PC-9 (cell line): ENCODE results near the gene MTHFD1. TPM values are rescaled to one million over a fixed set of nuclear protein-coding genes. Genes with fewer than 3 reads are reported as not detected.

Source experiments
- BruUV-seq: library from RNA; stranded (reverse); fragments of 400-500 nt; replicated peaks from 2 replicates; lab custom pipeline; 2021; lab: Mats Ljungman, UMichigan
- CTCF ChIA-PET: fragments of 300-600 bp; sonication (Branson Sonifier 250); formaldehyde crosslinking; loops from one replicate; lab custom pipeline; 2022; ENCODE audit warnings: antibody characterized with exemption; lab: Charles Lee
- POLR2A ChIA-PET: fragments of 300-600 bp; sonication (Branson Sonifier 250); formaldehyde crosslinking; loops from one replicate; lab custom pipeline; 2022; ENCODE audit warnings: antibody characterized with exemption; ENCODE audit not compliant: unreplicated experiment; lab: Charles Lee
- DNase-seq, 2 experiments: peaks; one replicate each; pipeline versions ENCODE4 v3.0.0 to v3.0.0-alpha.2; 2015 to 2022; ENCODE audit warnings: mixed read lengths in 1 of 2
- H2AFZ ChIP-seq: fragments of 200-600 bp; sonication (generic); 2 replicates; pipeline ENCODE4 v1.8.1; 2017; ENCODE audit warnings: antibody characterized with exemption
- H3F3A ChIP-seq: fragments of 200-600 bp; sonication (generic); 2 replicates; pipeline ENCODE4 v1.8.1; 2017; ENCODE audit warnings: antibody characterized with exemption, mild to moderate bottlenecking, low read depth; ENCODE audit not compliant: insufficient read depth
- H3K27ac ChIP-seq: fragments of 200-600 bp; sonication (generic); 2 replicates; pipeline ENCODE4 v1.6.1; 2016; ENCODE audit warnings: mixed run types
- H3K27me3 ChIP-seq: fragments of 200-600 bp; sonication (generic); 2 replicates; pipeline ENCODE4 v1.6.1; 2016; ENCODE audit warnings: low read depth, mixed run types; ENCODE audit not compliant: insufficient read depth
- H3K36me3 ChIP-seq: fragments of 200-600 bp; sonication (generic); 2 replicates; pipeline ENCODE4 v1.6.1; 2016; ENCODE audit warnings: low read depth, mixed run types
- H3K4me1 ChIP-seq: fragments of 200-600 bp; sonication (generic); replicated peaks from 2 replicates; pipeline ENCODE4 v1.6.1; 2016; ENCODE audit warnings: mixed run types; ENCODE audit not compliant: insufficient read depth
- H3K4me2 ChIP-seq: fragments of 200-600 bp; sonication (generic); 2 replicates; pipeline ENCODE4 v1.6.1; 2017; ENCODE audit warnings: mixed run types
- H3K4me3 ChIP-seq: fragments of 200-600 bp; sonication (generic); 2 replicates; pipeline ENCODE4 v1.6.1; 2016; ENCODE audit warnings: mixed run types
- H3K79me2 ChIP-seq: fragments of 200-600 bp; sonication (generic); 2 replicates; pipeline ENCODE4 v1.6.1; 2017; ENCODE audit warnings: low read depth, mixed run types
- H3K9me2 ChIP-seq: fragments of 200-600 bp; sonication (generic); 2 replicates; pipeline ENCODE4 v1.8.1; 2017; ENCODE audit warnings: mild to moderate bottlenecking; ENCODE audit not compliant: insufficient read depth
- H3K9me3 ChIP-seq: fragments of 200-600 bp; sonication (generic); 2 replicates; pipeline ENCODE4 v1.8.1; 2016; ENCODE audit warnings: low read depth; ENCODE audit not compliant: insufficient read depth
- H4K20me1 ChIP-seq: fragments of 200-600 bp; sonication (generic); 2 replicates; pipeline ENCODE4 v1.8.1; 2017; ENCODE audit not compliant: insufficient read depth
- CTCF ChIP-seq: fragments of 200-600 bp; sonication (generic); conservative IDR thresholded peaks from 2 replicates; pipeline ENCODE4 v1.6.1; 2017; ENCODE audit warnings: mixed run types, antibody characterized with exemption, mild to moderate bottlenecking, moderate library complexity
- EZH2 ChIP-seq: fragments of 200-600 bp; sonication (generic); IDR thresholded peaks from 2 replicates; pipeline ENCODE4 v1.8.0; 2017; ENCODE audit warnings: antibody characterized with exemption, low read depth
- intact Hi-C: fragments of 100-400 bp; cut with micrococcal nuclease; formaldehyde crosslinking; loops from one replicate; pipeline ENCODE4 v1.10.0; 2022; ENCODE audit not compliant: unreplicated experiment
- total RNA-seq: library from RNA; stranded (reverse); gene quantifications from 2 replicates; pipeline ENCODE4 v1.2.3, GENCODE V29; 2021

The MTHFD1 gene
- total RNA-seq, 1 experiment from 2014 or later = 161 TPM

GRCh38 chr14:64394423-64394822 lies 6.3 kb downstream of the MTHFD1 start:
- H3K36me3 ChIP-seq = peaks cover 7% of the 10 kb centered on the region; the same call in 1 of the 2 replicates
- no peak overlapping the region for H3K4me2 ChIP-seq
- peak overlapping the region; percentile 26; the same call in 1 of the 2 replicates for H3K27ac ChIP-seq
- no peak for TF ChIP-seq EZH2
- TF ChIP-seq CTCF = no peak
- BruUV-seq = no TSS peak
- ChIA-PET CTCF (no interaction called here), POLR2A (no interaction called here)
- no peak for DNase-seq
- H3K9me3 ChIP-seq = no peaks in the 10 kb centered on the region
- peaks cover 7% of the 10 kb centered on the region for H3K4me1 ChIP-seq
- H2AFZ ChIP-seq = no peak overlapping the region
- intact Hi-C loops = no loop called here
- H3K9me2 ChIP-seq = no peaks in the 10 kb centered on the region
- H3K27me3 ChIP-seq = no peaks in the 10 kb centered on the region
- H3K4me3 ChIP-seq = no peak overlapping the region
- peaks cover 74% of the 10 kb centered on the region for H3K79me2 ChIP-seq
- H3F3A ChIP-seq = 0 out of 2 replicates have a peak, but pooled peaks cover 7% of the 10 kb centered on the region
- 0 out of 2 replicates have a peak, but pooled peaks cover 4% of the 10 kb centered on the region for H4K20me1 ChIP-seq

- Histone ChIP-seq H3K27ac (peak overlapping the region; percentile 26; the same call in 1 of the 2 replicates), H3F3A (0 out of 2 replicates have a peak, but pooled peaks cover 7% of the 10 kb centered on the region), H3K4me2 (no peak overlapping the region), H3K4me3 (no peak overlapping the region), H3K9me2 (no peaks in the 10 kb centered on the region), H4K20me1 (no peaks in the 10 kb centered on the region; the same call in 1 of the 2 replicates), H3K79me2 (peaks cover 73% of the 10 kb centered on the region), H2AFZ (no peak overlapping the region), H3K4me1 (peaks cover under 1% of the 10 kb centered on the region; the same call in 1 of the 2 replicates), H3K27me3 (no peaks in the 10 kb centered on the region), H3K9me3 (no peaks in the 10 kb centered on the region), H3K36me3 (peaks cover 10% of the 10 kb centered on the region; the same call in 1 of the 2 replicates)
- DNase-seq = no peak
- no TSS peak for BruUV-seq
- intact Hi-C loops = no loop called here
- POLR2A ChIA-PET = no interaction called here
- TF ChIP-seq EZH2 = no peak
- TF ChIP-seq CTCF = no peak
- CTCF ChIA-PET = no interaction called here
Observed at GRCh38 chr14:64394977-64395633, 7.0 kb downstream of the MTHFD1 start.

DNA sequence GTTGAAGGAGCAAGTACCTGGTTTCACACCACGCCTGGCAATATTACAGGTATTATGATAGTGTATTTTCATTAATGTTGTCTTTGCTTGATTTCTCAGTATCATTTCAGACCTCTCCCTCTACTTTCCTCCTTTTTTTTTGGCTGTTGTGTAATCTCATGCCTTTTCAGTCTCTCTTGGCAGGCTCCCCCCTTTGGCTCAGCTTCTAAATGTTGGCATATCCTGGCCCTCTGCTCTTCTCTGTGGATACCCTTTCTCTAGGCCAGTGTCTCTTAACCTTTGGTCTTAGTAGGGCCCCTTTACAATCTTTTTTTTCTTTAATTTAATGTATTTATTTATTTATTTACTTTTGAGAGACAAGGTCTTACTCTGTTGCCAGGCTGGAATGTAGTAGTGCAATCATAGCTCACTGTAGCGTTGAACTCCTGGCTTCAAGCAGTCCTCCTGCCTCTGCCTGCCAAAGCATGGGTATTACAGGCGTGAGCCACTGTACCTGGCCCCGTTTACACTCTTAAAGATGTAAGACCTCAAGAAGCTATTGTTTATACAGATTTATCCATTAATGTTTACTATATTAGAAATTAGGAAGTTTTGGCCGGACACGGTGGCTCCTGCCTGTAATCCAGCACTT lies 12.8 kb downstream of the MTHFD1 start:
- no peaks in the 10 kb centered on the region for H3F3A ChIP-seq
- no peak overlapping the region for H3K4me2 ChIP-seq
- H3K4me1 ChIP-seq = no peaks in the 10 kb centered on the region
- H3K79me2 ChIP-seq = peaks cover 36% of the 10 kb centered on the region
- H2AFZ ChIP-seq = no peak overlapping the region
- BruUV-seq = no TSS peak
- H3K4me3 ChIP-seq = no peak overlapping the region
- no peak overlapping the region for H3K27ac ChIP-seq
- intact Hi-C loops = no loop called here
- H3K27me3 ChIP-seq = no peaks in the 10 kb centered on the region
- no peaks in the 10 kb centered on the region for H3K9me3 ChIP-seq
- ChIA-PET POLR2A (no interaction called here), CTCF (interaction anchor here (0.6 to 1.1 kb wide), 3 partner anchors 12 to 110 kb away, joined by 3 read pairs; no protein-coding TSS in a partner anchor)
- peaks cover 4% of the 10 kb centered on the region; the same call in 1 of the 2 replicates for H4K20me1 ChIP-seq
- H3K36me3 ChIP-seq = peaks cover 19% of the 10 kb centered on the region; the same call in 1 of the 2 replicates
- TF ChIP-seq EZH2 = no peak
- no peak for TF ChIP-seq CTCF
- H3K9me2 ChIP-seq = no peaks in the 10 kb centered on the region
- DNase-seq = no peak
